LNCaP clone FGC (cell line): ENCODE results near the gene MCOLN1.

Experiments used
- DNase-seq: peaks from one replicate; pipeline ENCODE4 v3.0.0-alpha.2; 2011; ENCODE audit warnings: low read depth
- H3K4me3 ChIP-seq: 2 replicates; pipeline ENCODE4 v1.5.1; 2011; ENCODE audit warnings: mild to moderate bottlenecking, low read depth, low read length, control low read depth
- TF ChIP-seq, protein P1 (sequence below): IDR thresholded peaks from 2 replicates; pipeline ENCODE4 v1.5.1; 2012; ENCODE audit warnings: mild to moderate bottlenecking; ENCODE audit not compliant: control insufficient read depth, insufficient read depth; ENCODE audit errors: extremely low read depth

The MCOLN1 gene

DNA sequence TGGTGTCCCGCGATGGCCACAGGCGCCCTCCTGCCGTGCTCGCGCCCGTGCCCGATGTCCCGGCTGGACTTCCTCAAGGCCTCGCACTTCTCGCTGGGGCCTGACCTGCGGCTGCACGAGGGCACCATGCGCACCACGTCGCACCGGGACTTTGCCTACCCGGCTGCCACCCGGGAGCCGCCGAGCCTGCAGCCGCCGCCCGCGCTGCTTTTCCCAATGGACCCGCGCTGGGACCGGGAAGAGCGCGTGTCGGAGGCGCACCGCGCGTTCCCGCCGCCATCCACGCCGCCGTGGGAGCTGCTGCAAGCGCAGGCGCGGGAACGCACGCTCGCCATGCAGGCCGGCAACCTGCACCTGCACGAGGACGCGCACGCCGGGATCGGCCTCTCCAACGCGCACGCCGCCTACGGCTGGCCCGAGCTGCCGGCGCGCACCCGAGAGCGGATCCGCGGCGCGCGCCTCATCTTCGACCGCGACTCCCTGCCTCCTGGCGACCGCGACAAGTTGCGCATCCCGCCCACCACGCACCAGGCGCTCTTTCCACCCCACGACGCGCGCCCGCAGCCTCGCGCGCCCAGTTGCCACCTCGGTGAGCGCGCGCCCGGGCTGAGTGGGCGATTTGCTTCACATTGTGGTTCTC is 21.5 kb upstream of the MCOLN1 start:
- H3K4me3 ChIP-seq: peak overlapping the region; percentile 51
- TF ChIP-seq, protein P1, sequence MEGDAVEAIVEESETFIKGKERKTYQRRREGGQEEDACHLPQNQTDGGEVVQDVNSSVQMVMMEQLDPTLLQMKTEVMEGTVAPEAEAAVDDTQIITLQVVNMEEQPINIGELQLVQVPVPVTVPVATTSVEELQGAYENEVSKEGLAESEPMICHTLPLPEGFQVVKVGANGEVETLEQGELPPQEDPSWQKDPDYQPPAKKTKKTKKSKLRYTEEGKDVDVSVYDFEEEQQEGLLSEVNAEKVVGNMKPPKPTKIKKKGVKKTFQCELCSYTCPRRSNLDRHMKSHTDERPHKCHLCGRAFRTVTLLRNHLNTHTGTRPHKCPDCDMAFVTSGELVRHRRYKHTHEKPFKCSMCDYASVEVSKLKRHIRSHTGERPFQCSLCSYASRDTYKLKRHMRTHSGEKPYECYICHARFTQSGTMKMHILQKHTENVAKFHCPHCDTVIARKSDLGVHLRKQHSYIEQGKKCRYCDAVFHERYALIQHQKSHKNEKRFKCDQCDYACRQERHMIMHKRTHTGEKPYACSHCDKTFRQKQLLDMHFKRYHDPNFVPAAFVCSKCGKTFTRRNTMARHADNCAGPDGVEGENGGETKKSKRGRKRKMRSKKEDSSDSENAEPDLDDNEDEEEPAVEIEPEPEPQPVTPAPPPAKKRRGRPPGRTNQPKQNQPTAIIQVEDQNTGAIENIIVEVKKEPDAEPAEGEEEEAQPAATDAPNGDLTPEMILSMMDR: 0 out of 2 replicates have a peak, but pooled peaks have one; percentile 6
- peak; percentile 83 for DNase-seq

DNA sequence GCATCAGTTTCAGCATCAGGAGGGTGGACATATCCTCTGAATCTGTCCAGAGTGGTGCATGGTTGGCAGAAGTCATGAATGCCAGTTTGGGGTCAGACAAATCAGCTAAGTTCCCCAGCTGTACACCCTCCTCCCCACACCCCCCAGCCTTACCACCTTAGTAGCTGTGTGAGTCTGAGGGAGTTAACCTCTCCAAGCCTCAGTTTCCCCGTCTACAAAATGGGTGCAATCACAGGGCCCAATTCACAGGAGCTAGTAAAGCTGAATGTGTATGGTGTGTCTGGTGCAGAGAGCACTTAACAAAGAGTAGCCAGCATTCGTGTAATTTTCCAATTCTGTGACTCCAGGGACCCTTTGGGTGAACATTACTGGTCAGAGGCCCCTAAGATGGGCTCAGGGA is 19.9 kb upstream of the MCOLN1 start:
- TF ChIP-seq, protein P1: no peak
- no peak overlapping the region for H3K4me3 ChIP-seq
- no peak for DNase-seq

DNA sequence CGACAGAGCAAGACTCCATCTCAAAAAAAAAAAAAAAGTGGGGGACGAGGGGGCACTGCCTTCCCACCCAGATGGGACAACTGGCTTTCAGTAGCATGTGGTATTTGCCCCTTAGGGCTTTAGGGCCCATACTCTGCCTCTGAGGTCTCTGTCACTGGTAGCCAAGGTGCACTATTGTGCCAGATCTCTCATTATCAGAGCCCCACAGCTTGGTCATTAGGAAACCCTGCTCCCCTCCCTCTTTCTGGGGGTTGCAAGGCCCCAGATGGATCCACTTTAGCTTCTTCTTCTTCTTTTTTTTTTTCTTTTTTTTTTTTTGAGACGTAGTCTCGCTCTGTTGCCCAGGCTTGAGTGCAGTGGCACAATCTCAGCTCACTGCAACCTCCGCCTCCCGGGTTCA is 17.7 kb upstream of the MCOLN1 start:
- DNase-seq: no peak
- TF ChIP-seq, protein P1: no peak

DNA sequence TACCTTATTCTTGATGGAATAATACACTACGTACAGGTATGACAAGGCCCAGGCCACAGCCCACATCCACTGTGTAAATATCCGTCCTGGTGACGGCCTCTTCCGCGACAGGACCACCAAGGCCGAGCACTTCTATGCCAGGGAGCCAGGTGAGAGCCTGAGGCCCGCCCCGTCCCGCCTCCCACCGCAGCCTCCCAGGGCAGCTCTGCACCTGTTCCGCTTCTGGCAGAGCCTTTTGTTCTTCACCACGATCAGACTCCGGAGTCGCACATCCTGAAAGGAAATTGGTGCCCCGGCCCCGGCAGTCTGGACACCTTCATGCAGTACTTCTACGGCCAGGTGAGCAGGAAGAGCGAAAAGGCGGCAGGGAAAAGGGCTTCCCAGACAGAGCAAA is 17.1 kb upstream of the MCOLN1 start:
- H3K4me3 ChIP-seq: peak overlapping the region; percentile 54
- TF ChIP-seq, protein P1: no peak
- DNase-seq: no peak

More for the DNA sequence above, 17.7 kb upstream of the MCOLN1 start:
- H3K4me3 ChIP-seq: no peak overlapping the region

DNA sequence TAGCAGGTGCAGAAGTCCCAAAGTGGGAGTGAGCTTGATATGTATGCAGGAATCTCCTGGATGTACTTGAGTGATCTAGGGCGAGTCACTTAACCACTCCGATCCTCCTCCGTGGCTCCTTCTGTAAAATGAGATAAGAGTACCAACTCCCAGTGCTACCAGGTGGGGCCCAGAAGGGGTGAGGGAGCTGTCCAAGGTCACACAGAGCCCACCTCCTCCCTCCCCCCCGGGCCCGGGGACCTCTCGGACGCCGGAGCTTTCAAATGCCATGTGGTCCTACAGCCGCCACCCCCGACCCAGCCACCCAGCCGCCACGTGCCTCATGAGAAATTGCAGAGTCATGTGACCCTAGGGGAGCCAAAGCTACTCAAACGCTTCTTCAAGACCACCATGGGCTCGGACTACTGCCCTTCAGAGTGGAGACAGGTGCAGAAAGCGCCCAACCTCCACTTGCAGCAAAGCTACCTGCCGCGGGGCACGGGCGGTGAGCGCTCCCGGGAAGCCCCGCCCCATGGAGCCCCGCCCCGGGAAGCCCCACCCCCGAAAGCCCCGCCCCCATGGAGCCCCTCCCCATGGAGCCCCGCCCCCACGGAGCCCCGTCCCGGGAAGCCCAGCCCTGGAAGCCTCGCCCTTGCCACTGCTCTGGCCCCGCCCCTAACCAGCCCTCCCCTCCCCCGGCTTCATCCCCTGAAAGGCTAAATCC is 16.6 kb upstream of the MCOLN1 start:
- TF ChIP-seq, protein P1: no peak
- peak overlapping the region; percentile 54 for H3K4me3 ChIP-seq
- no peak for DNase-seq

DNA sequence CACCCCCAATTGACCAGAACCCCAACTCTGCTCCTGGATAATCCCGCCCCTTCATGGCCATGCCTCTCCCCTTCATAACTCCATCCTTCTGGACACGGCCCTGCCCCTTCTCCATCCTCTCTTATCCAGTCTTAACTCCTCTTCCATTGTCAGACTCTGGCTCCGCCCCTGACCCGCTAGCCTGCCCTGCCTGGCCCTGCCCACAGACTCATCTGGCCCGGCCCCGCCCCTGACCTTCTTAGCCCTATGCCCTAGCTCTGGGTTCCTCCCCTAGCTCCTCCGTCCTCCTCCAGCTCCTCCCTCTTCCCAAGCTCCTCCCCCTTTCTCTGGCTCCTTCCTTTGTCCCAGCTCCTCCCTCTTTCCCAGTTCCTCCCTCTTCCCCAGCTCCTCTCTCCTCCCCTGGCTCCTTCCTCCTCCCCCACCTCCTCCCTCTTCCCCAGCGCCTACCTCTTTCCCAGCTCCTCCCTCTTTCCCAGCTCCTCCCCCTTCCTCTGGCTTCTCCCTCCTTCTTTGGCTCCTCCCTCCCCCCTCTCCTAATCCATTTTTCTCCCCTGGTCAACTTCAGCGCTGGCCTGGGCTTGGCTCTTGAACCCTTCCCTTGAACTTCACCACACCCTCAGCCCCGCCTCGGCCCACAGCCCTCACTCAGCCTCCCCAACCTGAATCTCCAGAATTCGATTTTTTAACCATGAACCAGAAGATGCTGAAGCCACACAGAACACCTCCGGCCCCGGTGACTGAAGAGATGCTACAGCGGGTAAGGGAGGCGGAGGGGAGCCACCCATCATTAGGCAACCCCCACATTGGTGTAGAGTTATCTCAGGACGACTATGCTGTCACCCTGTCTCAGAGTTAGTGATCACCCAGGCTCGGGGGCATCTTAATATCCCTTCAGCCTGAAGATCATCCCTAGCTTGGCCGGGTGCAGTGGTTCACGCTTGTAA is 15.8 kb upstream of the MCOLN1 start:
- H3K4me3 ChIP-seq: no peak overlapping the region
- TF ChIP-seq, protein P1: no peak

More for the DNA sequence above, 15.8 kb upstream of the MCOLN1 start:
- peak; percentile 97 for DNase-seq
